HG02759 (cell line): Measurements from ENCODE around the gene MAP1B.

ENCODE experiments used
- ATAC-seq: cut with Tn5 transposase; IDR thresholded peaks from one replicate; pipeline ENCODE4 v1.9.1; 2021; ENCODE audit warnings: mild to moderate bottlenecking, moderate library complexity; ENCODE audit not compliant: unreplicated experiment

MAP1B gene

DNA sequence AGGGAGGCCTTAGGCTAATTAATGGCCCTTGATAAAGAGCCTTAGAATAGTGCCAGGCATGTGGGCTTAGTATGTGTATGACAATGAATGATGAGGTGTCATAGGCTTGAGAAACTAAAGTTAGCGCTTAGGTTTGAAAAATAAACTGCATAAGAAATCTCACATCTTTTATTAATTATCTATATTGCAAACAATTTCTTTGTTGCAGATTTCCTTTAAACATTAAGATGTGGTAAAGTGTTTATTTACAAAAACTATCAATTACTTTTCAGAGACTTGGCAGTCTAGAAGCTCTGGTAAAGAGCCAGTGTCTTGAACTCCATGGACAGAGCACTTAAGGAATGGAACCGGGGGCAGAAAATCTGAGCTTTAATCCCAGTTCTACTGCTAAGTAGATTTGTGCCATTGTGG lies 23.1 kb downstream of the MAP1B start:
- no peak for ATAC-seq

GRCh38 chr5:72133212-72133990 lies 26.1 kb downstream of the MAP1B start:
- ATAC-seq = no peak

DNA sequence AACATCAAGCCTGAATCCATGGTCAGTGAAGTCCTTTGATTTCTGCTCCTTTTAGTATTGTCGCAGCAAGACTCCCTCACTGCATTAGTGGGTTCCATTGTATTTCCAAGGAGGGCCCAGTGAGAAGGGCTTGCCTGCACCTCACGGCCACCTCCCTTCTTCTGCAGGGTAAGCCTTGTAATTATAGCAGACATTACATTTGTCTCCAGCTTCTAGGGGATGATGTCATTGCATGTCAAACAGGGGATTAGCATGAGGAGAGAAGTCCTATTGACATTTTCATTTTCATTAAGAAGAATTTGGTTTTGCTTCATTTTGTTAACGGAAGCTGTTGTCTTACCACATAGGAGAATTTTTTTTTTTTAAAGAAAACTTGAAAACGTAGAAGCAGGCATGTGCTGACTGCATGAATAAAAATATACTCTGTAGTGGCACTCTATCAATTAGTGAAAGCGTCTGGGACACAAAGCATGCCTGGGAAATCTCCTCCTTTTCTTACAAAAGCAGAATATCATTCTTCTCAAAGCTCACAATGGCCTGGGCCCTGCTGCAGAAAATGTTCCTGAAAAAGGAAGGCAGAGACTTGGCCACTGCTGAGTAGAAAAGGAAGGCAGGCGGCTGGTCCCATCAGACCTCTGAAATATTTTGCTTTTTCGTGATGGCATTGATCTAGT lies 27.1 kb downstream of the MAP1B start:
- ATAC-seq = no peak

DNA sequence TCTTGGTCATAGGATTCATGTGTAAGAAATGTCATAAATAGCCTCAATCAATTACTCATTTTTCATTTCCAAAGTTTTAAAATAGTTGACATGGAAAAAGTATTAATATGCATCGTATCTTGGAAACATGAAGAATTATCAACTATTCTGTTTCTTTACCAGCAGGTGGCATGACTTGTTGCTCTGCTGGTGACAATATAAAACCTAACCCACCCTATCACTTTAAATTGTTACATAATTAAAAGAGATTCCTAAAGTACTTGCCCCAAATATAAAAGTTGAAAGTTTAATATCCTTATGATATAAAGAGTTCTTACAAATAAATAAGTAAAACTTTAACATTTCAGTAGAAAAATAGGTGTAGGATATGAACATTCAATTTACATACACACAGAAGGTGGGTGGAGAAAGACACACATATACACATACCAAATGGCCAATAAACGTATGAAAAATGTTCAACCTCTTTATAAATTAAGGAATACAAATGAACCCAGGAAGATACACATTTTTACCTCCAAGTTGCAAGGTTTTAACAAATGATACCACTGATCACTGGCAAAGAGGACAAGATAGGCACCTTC lies 30.6 kb downstream of the MAP1B start:
- no peak for ATAC-seq

- ATAC-seq = peak; percentile 61
Measured at GRCh38 chr5:72138943-72139521, 31.8 kb downstream of the MAP1B start.

GRCh38 chr5:72140711-72141110 lies 33.4 kb downstream of the MAP1B start:
- no peak for ATAC-seq

GRCh38 chr5:72141440-72142355 lies 34.4 kb downstream of the MAP1B start:
- no peak for ATAC-seq

DNA sequence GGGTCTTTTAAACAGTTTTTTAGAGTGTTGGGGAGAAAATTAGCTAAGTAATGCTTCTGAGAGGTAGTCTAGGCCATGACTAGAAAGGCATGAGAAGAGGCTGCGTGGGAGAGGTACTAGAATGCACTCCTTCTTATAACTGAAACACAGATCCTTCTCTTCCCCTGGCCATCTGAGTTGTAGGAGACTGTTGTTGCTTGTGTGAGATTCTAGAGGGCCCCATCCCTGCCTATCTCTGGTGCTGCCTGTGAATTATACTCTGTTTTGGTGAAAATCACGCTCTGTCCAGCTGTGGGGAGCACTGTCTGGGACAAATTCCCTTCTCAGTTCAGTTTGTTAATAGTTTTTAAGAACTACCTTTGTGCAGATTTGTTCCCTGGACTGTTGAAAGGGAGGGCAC lies 37.5 kb downstream of the MAP1B start:
- ATAC-seq = no peak

GRCh38 chr5:72145348-72145747 lies 38.1 kb downstream of the MAP1B start:
- ATAC-seq = no peak

DNA sequence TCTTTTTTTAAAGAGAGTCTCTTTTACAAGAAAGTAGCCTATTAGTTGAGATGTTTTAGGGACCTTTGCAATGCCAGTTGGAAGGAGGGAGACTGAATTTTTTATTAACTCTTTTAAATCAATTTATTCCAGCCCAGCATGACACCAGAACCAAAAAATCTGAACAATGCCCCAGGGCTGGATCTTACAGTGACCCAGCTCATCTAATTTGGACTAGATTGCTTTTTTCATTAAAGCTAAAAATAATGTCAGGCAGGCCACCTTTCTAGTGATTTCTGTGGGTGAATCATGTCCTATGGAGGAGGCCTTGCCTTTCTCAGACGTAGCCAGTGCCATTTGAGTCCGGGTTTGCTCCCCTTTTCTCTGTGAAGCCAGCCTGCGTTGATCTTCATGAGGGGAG lies 38.8 kb downstream of the MAP1B start:
- ATAC-seq = no peak

DNA sequence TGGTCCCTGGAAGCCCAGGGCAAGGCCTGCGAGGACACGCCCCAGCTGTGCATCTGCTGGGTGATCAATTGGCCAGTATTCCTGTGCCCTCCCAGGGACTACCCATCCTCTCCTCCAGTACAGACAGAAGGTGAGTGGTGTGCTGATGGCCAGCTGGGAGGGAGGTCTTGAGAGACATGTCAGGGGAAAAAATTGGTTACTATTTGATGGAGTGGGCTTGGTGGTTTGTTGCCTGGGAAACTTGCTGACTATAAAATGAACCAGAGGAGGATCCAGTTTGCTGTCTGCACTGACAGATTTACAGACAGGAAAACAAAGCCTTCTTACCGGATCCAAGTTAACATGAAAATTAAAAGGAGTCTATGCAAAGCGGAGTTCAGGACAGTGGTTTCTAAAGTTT lies 40.3 kb downstream of the MAP1B start:
- ATAC-seq = no peak

DNA sequence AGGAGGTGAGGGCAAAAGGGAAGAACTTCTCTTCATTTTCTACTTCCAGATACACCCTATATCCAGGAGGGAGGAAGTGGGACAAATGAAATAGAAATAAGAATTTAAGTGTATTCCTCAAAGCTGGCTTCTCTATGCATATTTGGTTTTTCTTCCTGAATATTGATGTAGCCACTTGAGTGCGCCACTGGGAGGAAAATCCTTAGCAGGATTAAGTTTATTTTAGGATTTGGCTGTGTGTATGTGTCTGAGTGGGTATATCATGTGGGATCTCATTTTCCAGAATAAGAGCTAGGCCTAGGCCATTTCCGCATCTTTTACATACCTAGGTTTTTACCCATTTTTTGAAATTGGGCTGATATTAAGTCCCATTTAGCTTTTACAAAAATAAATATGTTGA lies 42.5 kb downstream of the MAP1B start:
- no peak for ATAC-seq

GRCh38 chr5:72151169-72151568 lies 43.9 kb downstream of the MAP1B start:
- ATAC-seq = no peak

GRCh38 chr5:72151646-72152045 lies 44.4 kb downstream of the MAP1B start:
- ATAC-seq = no peak

GRCh38 chr5:72152545-72152944 lies 45.3 kb downstream of the MAP1B start:
- no peak for ATAC-seq

GRCh38 chr5:72153551-72153950 lies 46.3 kb downstream of the MAP1B start:
- no peak for ATAC-seq

DNA sequence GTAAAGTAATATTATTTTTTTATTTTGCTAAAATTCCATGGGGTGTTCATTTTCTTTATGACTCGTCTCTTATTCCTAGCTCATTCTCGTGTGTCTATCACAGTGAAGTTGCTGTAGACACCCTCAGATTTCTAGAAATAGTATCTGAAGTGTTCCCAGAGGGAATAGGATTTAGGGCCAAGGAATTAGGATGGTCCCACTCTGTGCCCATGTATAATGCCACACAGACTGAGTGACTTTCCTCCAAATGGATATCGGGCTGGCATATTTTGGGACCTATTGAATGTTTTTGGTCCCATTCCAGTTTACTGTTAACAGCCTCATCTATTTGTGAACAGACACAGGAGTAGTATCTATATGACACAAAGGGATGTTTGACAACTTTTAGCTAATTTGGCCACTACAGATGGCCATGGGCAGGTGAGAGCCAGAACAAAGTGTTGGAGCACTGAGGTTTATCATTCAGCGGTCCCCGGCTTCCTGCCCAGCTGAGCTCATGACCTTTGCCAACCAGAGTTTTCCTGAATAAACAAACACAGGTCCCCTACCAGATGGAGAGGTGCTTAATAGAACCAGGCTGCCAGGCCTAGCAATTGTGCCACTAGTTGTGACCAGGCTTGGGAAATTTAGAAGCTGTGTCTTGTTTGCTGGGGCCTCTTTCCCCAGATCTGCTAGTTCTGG lies 46.9 kb downstream of the MAP1B start:
- no peak for ATAC-seq

DNA sequence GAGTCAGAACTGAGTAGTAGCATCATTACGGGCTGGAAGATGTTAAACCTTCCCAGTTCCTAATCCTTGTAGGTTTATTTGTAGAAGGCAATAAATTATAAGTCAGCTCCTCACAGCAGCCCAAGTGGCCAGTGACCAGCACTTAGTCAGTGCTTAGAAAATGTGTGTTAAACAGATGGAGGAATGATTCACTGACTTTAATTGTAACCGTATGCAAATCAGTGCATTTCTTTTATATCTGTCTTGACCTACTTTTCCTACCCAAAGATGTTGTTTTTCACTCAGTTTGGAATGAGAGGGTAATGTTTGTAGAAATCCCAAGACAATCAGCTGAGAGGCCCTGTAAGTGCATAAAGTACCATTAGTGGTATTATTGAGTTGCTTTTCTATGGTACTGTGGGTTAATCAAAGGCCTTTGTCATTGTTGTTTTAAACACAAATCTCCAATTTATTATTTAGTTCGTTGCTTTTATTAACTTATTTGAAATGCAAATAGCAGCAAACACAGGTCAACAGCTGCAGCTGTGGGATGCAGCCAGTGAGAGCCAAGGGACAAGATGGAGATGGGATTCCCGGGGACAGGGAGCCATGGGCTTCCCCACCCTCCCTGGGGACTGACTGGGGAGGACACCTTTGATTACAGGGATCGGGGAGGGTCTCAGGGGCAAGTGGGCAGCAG lies 49.8 kb downstream of the MAP1B start:
- ATAC-seq = no peak

GRCh38 chr5:72157625-72157962 lies 50.3 kb downstream of the MAP1B start:
- ATAC-seq = no peak

GRCh38 chr5:72159501-72159911 lies 52.2 kb downstream of the MAP1B start:
- no peak for ATAC-seq
